CD4-positive, alpha-beta T cell treated with Interleukin-2 at 100 ng/mL for 4 hours (primary cell): ENCODE results near the gene SYNDIG1.

Experiments used
- DNase-seq: peaks from one replicate; pipeline ENCODE4 v3.0.0-alpha.2; 2020; ENCODE audit warnings: low spot score

SYNDIG1 gene

DNA sequence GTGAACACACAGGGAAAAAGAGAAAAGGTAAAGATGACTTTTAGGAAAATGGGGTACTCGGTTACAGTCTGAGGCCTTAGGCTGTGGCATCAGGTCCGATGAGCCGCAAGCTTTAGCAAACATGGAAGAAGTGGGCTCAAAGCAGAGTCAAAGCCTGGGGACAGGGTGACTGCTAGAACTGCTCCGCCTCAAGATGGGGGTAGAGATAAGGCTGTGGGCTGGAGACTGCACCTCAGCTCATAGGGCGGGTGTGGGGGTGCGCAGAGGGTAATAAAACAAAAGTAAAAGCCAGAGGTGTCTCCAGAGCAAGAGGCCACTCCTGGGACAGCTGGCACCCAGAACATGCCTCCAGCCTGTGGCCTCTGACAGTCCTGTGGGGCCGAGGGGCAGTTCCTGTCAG is 21.3 kb upstream of the SYNDIG1 start:
- DNase-seq, result no peak

DNA sequence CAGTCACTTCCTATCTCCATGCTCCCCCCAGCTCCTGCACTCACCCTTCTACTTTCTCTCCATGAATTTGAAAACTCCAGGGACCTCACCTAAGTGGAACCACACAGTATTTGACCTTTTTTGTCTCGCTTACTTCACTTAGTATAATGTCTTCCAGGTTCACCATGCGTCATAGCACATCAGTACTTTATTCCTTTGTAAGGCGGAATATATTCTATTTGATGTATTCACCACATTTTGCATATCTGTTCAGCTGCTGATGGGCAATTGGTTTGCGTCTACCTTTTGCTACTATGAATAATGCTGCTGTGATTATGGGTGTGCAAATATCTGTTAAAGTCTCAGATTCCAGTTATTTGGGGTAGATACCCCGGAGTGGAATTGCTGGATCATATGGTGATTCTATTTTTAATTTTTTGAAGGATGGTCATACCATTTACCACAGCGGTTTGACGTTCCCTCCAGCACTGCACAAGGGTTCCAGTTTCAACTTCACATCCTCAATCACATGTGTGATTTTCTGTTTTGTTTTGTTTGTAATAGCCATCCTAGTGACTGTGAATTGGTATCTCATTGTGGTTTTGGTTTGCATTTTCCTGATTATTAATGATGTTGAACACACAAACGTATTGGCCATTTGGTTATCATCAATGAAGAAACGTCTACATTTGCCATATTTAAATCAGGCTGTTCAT is 20.3 kb upstream of the SYNDIG1 start:
- no peak for DNase-seq

GRCh38 chr20:24450177-24450576 is 19.3 kb upstream of the SYNDIG1 start:
- DNase-seq, result no peak

GRCh38 chr20:24450624-24451376 is 18.6 kb upstream of the SYNDIG1 start:
- DNase-seq, result no peak

DNA sequence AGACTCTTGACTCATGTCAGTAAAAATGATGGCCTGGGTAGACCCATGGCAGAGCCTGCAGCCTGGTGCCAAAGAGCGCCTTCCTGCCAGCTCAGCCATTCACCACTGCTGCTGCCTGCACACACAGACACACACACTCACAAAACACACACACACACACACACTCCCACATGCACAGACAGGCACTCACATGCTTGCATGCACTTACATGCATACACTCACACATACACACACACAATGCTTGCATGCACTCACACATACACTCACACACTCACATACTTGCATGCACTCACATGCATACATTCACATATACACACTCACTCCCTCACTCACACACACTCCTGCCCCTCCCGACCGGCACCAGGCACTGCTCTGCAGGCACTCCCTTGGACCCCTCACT is 18.0 kb upstream of the SYNDIG1 start:
- no peak for DNase-seq

DNA sequence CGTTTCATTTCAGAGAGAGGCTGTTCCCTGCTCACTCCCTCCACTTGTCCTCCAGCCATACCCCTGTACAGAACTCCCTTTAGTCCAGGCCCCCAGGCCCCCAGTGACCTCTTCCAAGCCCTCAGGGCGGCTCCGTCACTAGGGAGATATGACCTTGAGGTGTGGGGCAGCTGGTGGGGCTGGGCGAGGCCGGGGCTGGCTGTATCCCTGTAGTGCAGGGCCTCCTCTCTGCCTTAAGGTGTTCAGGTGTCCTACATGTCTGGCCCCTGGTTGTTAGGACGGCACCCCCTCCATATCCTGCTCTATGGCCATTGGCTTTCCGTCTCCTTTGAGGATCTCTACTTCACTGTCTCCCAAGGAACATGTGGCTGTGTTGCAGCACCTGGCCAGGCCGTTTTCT is 17.4 kb upstream of the SYNDIG1 start:
- DNase-seq, result no peak

DNA sequence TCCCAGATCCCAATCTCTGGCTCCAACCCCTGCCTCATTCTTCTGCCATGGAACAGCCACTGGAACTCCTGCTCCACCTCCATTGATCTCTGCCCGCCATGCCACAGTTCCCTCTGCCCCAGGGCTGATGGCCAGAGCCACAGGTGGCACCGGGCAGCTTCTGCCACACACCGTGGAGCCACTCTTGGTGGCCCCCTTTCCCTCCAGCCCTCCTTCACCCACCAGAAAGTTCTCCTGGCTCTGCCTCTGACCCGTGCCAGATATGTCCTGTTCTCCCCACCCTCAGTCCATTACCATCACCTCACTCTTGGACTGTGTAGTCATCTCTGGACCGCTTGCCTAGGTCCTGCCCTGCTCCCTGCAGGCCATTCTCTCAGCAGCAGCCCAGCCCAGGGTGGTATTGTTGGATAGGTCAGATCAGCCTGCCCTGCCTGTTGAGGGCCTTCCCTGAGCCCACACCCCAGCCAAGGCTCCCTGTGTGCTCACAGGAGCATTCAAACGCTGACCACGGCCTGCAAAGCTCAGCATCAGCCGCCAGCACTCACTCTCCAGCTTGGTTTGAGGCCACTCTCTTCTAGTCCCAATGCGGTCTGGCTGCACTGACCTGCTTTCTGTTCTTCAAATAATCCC is 16.8 kb upstream of the SYNDIG1 start:
- no peak for DNase-seq

DNA sequence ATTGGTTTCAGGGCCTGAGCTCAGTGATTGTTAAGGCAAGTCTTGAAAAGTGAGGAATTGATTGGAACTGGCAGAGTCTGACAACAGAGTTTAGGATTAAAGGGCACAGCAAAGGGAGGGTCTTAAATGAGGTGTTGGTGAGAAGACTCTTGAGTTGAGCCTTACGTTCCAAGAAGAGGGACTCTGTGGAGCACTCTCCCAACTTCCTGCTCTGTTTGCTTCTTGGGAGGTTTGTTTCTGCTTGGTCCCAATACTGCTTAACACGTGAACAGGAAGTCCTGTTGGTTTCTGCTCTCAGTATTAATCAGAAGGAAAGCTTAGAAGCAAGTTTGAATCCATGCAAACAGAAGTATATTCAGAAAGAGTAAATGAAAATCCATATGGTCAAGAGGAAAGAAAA is 15.6 kb upstream of the SYNDIG1 start:
- no peak for DNase-seq

- no peak for DNase-seq
These were observed 14.3 kb upstream of the SYNDIG1 start for GRCh38 chr20:24455081-24455480.

DNA sequence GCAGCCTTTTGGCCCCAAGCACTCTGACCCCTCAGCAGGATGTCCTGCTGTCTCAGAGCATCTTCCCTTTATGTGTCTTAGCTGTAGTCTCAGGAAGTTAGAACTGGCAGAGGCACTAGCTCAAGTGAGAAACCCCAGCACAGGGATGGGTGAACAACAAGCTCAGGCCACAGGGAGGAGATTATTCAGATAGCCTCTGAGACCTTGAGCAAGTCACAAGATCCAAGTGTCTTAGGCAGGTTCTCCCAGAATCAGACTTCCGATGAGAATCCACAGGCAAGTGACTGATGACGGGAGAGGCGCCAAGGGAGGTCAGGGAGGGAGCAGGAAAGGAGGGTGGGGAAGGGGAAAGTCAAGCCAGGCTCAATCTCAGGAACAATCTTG is 13.0 kb upstream of the SYNDIG1 start:
- no peak for DNase-seq

DNA sequence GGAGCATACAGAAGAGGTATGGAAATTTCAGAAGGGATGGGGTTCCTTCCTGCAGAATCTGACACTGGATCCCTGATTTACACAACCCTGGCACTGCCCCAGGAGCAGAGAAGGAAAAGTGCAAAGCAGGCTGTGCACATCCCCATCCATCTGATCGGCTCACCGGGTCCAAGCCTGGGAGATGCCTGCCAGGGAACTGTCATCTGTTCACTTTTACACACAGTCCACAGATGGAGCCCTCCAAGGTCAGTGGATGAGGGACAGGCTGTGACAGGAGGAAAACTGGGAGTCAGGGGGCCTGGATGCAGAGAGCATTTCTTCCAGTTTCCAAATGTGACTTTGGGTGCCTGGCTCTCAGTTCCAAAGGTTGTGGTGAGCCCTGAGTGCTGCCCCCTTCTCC is 11.0 kb upstream of the SYNDIG1 start:
- no peak for DNase-seq

- no peak for DNase-seq
These were observed 9.7 kb upstream of the SYNDIG1 start for GRCh38 chr20:24459733-24460132.

DNA sequence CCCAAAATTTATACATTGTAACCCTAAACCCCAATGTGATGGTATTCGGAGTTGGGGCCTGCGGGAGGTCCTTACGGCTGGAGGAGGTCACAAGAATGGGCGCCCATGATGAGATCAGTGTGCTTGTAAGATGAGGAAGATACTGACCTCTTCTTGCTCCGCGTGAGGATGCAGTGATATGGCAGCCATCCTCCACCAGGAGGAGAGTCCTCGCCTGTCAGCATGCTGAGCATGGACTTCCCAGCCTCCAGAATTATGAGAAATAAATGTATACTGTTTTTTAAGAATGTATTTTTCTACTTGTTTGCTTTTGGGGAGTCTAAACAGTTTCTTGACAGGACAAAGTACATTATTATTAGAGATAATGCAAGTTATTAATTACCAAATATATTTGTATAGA is 8.7 kb upstream of the SYNDIG1 start:
- no peak for DNase-seq

- no peak for DNase-seq
These were observed 7.6 kb upstream of the SYNDIG1 start for GRCh38 chr20:24461848-24462247.

DNA sequence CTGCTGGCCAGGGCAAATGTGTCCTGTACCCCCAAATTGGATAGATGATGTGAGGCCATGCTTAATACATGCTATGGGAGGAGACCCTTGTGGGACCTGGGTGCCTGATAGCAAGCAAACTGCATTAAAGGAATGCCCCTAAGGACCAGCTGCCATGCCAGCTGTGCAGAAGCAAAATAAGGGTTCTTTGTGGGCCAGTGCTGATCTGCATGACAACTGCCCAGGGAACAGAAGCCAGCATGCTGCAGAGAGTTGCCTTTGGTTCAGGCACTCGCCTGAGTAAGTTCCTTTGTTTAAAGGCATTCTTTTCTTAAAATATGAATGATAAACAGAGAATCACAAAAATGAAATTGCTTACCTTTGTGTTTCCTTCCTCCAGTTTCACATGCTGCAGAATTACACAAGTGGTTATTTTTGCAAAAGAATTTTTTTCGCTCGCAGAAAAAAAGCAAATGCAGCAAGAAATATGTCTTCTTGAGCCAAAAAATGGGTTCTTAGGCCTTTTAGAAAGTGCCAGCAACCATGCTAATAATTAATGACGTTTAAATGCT is 6.9 kb upstream of the SYNDIG1 start:
- DNase-seq, result no peak

DNA sequence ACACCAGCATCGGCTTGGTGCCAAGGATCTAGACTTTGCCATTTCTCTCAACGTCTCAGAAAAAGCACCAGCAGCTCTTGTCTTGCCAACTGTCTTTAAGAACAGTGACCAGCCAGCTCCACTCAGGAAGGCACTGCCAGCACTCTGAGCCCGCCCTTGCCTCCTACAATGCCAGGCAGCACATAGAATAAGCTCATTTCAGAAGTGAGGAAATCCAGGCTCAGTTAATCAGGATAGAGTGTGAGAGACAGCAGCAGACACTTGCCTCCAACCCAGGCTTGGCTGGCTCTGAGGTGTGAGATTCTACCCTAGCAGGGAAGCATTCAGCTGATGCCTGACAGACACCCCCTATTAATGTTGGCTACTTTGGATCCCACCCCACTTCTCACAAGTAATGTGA is 4.3 kb upstream of the SYNDIG1 start:
- no peak for DNase-seq

- DNase-seq, result no peak
These were observed 3.7 kb upstream of the SYNDIG1 start for GRCh38 chr20:24465730-24466129.

- no peak for DNase-seq
These were observed 871 bp upstream of the SYNDIG1 start for GRCh38 chr20:24468401-24469115.

DNA sequence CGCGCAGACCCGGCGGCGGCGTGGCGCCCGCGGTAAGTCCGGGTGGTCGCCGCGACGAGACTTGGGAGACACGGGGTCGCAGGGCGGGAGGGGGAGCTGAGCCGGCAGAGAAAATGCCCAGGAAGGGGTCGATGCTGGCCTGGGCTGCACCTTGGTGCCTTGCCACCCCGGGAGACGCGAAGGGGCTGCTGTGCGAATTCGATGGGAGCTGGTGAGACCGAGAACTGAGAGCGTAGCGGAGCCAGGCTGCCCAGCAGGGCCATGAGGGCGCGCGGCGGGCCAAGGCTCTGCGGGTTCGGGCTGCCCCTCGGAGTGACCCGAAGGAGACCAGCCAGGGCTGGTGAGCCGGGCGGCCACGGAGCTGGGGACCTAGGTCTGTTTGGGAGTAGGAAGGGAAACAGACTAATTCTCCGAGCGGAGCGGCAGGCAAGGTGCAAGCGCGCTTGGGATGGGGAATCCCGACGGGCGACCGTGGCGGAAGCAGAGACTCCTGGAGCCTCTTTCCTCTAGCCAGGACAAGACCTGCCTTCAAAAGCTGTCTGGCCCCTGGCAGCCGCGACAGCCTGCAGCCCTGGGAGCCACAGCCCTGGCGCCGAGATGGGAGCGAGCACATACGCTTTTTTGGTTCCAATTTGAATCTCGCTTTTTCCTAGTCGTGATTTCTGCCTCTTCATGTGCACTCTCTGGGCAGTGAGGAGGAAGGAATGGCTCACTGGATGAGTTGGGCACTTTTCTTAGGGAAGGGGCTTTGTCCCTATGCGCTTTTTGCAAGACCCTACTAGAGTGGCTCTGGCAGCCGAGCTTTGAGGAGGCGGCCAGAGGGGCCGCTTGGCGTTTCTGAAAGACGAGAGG is 691 bp downstream of the SYNDIG1 start:
- no peak for DNase-seq

- DNase-seq, result no peak
These were observed 1.5 kb downstream of the SYNDIG1 start for GRCh38 chr20:24470746-24471582.

DNA sequence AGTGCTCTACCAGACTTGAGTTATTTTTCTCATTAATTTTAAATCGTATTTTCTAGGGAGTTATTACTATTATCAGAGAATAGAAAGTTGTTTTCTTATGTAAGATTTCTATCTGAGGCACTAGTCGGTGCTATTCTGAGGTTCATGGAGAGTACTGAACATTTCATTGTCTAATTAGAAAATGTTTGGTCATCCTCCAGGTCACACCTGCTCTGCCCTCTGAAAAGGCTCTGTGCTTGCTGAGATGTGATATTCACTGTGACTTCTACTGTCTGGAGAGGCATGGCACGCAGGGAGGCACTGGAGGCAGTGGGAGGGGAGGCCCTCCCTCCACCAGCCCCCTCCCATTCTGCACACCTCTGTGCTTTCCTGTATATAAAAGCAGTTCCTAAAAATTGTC is 3.0 kb downstream of the SYNDIG1 start:
- no peak for DNase-seq
